NCI-H187 treated with DMSO at 0.1 percent for 48 hours (cell line): ENCODE measurements around the gene AMZ1.
A peak's percentile ranks its signal among the peaks of the same experiment; 100 is the strongest.
"Not testable (repeated sequence)": the region's sequence is repeated elsewhere in the genome, so short reads cannot be mapped to it uniquely, and the experiment has no call there.

Source experiments
- DNase-seq: peaks from one replicate; lab custom pipeline; 2025; lab: John Stamatoyannopoulos, UW

Gene AMZ1

DNA sequence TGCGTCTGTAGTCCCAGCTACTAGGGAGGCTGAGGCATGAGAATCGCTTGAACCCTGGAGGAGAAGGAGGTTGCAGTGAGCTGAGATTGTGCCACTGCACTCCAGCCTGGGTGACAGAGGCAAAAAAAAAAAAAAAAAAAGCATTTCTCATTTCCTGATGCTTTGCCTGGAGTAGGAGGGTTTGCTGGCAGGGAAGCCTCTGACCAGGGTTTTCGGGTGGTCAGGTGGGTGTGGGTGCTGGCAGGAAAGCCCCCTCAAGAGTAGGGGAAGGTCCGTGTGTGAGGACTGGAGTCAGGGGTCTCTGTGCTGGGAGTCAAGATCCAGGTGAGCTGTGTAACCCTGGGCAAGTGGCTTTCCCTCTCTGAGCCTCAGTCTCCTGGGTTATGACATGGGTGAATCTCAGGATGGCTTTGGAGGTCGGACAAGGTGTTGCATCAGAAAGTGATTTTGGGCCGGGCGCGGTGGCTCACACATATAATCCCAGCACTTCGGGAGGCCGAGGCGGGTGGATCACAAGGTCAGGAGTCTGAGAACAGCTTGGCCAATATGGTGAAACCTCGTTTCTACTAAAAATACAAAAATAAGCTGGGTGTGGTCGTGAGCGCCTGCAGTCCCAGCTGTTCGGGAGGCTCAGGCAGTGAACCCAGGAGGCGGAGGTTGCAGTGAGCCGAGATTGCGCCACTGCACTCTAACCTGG lies 3.2 kb downstream of the AMZ1 start:
- DNase-seq: no peak

- not testable (repeated sequence) for DNase-seq
Observed at GRCh38 chr7:2691932-2692439, 4.0 kb downstream of the AMZ1 start.

- no peak for DNase-seq
Observed at GRCh38 chr7:2692543-2692942, 4.5 kb downstream of the AMZ1 start.

GRCh38 chr7:2693420-2694121 lies 5.6 kb downstream of the AMZ1 start:
- DNase-seq: not testable (repeated sequence)

GRCh38 chr7:2694122-2694436 lies 6.1 kb downstream of the AMZ1 start:
- not testable (repeated sequence) for DNase-seq

DNA sequence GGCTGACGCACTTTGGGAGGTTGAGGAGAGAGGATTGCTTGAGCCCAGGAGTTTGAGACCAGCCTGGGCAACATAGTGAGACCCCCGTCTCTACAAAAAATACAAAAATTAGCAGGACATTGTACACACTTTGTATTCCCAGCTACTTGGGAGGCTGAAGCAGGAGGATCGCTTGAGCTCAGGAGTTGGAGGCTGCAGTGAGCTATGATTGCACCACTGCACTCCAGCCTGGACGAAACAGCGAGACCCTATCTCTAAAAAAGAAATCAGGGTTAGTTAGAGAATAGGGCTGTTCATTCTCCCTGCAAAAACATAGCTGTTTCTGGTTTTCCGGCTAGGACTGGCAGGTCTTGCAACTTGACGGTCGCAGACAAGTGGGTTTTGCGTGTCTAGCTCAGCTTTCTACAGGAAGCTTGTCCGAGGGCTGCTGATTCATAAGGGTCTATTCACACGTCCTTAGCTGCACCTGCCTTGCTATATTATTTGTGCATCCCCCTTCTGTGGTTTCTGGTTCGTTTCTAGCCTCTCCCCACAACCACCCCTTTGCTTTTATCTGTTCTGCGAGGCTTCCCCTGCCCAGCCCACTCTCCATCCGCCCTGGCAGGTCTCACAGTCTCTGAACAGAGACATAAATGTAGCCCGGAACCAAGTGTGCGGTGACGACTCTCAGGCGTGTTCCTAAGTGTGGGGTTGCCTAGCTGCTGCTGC lies 10.7 kb downstream of the AMZ1 start:
- peak; percentile 62 for DNase-seq

GRCh38 chr7:2699289-2699620 lies 11.3 kb downstream of the AMZ1 start:
- DNase-seq: no peak

GRCh38 chr7:2700141-2700850 lies 12.3 kb downstream of the AMZ1 start:
- DNase-seq: no peak

DNA sequence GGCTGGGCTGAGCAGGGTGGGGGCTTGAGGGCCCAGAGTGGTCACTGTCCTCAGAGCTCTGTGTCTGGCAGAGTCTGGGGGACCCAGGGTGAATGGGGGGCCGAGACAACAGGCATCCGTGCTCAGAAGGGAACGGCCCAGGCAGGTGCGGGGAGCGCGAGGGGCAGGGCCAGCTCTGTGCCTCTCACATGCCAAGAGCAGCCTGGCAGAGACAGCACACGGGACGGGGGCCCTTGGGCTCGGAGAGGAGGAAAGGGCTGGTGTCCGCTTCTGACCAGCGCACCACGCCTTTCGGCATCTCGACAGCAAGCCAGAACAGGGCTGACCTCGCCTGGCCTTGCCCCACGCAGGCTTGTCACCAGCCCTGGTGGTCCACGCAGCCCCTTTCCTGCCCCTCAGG lies 13.4 kb downstream of the AMZ1 start:
- no peak for DNase-seq

DNA sequence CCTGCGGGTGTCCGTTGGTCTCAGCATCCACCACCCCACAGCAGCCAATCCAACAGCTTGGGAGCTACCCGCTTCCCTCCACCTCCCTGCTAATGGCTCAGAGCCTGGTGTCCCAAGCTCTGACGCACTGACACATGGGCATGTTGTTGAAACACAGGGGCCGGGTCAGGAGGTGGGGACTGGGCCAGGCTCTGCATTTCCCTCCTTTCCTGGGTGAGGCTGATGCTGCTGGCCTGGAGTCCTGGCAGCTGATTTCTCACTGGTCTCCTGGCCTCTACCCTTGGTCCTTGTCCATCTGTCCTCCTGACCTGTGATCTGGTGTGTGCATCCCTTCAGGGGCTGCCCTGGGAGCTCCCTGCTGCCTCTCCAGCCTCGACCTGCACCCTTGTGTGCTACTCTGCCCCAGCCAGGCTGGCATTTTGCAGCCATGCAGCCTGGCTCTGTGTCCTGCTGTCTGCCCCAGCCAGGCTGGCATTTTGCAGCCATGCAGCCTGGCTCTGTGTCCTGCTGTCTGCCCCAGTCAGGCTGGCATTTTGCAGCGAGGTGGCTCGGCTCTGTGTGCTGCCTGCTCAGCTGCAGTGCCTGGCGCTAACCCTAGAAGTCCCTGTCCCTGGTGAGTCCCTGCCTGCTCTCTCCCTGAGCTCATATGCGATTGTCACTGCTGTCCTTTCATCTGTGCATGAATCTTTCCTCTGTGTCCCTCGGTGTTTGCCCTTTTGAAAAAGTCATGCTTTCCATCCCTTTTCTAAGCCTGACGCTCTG lies 14.0 kb downstream of the AMZ1 start:
- DNase-seq: no peak

DNA sequence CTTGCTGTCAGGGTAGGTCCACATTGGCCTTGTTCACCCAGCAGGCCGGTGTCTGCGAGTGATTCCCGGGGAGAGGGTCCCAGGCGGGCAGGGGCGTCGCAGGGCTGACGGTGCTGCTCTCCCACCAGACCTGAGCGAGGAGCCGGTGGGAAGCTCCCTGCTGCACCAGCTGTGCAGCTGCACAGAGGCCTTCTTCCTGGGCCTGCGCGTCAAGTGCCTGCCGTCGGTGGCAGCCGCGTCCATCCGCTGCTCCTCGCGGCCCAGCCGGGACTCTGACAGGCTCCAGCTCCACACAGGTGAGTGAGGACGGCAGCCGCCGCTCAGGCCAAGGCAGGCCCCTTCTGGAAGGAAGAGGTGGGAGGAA lies 14.6 kb downstream of the AMZ1 start:
- no peak for DNase-seq

GRCh38 chr7:2705371-2706096 lies 17.5 kb downstream of the AMZ1 start:
- no peak for DNase-seq

- no peak for DNase-seq
Observed at GRCh38 chr7:2706685-2707126, 18.7 kb downstream of the AMZ1 start.

DNA sequence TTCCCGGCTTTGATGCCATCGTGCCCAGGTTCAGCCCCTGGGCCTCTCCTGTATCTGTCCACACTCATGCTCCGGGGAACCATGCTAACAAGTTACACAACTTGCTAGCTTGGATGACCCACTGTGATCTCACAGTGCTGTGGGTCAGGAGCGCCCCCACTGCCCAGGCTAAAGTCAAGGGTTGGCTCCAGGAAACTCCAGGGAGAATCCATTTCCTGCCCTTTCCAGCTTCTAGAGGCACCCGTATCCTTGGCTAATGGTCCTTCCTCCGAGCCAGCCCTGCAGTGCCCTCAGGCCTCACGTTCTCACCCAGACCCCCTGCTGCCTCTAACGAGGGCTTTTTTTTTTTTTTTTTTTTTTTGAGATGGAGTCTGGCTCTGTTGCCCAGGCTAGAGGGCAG lies 19.5 kb downstream of the AMZ1 start:
- no peak for DNase-seq

DNA sequence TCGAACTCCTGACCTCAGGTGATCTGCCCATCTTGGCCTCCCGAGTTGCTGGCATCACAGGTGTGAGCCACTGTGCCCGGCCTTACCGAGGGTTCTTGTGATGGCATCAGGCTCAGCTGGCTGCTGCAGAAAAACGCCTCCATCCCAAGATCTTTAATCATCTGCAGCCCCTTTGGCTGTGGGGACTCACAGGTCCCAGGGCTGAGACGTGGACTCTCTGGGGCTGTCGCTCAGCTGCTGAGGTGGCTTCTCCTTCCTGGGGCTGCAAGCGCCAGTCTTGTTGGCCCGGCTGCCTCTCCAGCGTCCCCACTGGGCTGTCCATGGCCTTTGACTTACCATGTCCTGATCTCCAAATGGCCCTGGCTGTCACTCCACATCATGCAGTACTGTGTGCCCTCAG lies 20.0 kb downstream of the AMZ1 start:
- DNase-seq: no peak

DNA sequence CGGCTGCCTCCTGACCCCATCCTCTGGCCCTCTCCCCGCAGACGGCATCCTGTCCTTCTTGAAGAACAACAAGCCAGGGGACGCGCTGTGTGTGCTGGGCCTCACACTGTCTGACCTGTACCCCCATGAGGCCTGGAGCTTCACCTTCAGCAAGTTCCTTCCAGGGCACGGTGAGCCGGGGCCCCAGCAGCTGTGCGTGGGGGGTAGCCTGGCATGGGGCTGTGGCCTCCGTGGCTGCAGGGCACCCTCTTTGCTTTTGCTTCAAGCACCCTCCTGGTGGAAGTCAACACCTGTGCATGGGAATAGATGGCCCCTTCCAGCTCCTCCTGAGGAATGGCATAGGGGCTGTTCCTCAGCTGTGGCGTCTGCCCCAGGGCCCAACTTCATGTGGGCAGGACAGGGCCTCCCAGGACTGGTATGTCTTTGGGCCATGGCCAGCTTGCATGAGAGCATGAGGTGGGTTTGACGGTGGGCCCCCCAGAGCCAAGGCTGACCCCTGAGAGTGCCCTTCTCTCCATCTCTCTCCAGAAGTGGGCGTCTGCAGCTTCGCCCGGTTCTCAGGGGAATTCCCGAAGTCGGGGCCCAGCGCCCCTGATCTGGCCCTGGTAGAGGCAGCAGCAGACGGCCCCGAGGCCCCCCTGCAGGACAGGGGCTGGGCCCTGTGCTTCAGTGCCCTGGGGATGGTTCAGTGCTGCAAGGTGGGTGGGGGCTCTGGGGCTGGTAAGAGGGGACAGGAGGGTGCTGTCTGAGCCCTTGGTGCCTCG lies 20.7 kb downstream of the AMZ1 start:
- no peak for DNase-seq

GRCh38 chr7:2709553-2710285 lies 21.7 kb downstream of the AMZ1 start:
- DNase-seq: no peak

DNA sequence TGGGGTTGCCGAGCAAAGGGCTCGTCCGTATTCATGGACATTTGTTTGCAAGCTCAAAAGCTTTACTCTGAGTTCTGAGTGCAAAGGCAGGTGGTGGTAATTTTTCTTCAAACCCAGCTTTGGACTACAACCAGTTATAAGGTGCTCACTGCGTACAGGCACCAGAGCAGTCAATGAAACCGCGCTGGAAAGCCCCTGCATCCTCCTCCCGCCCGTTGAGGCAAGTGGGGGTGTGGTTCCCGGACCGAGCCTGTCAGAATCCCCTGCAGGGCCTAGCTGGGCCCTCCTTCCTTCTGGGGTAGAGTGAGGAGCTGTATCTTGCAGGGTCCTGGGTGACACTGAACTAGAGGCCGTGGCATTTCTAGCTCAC lies 22.3 kb downstream of the AMZ1 start:
- DNase-seq: no peak

- DNase-seq: no peak
Observed at GRCh38 chr7:2710901-2711551, 23.0 kb downstream of the AMZ1 start.
